Fibroblast of lung (primary cell): ENCODE data around the gene ZBTB16. TPM values are rescaled to one million over a fixed set of nuclear protein-coding genes. Genes with fewer than 3 reads are reported as not detected.

Experiments
- DNase-seq, 2 donors: peaks; one replicate each; pipeline versions ENCODE4 v3.0.0 to v3.0.0-alpha.2; 2010; ENCODE audit warnings: low read depth in 2 of 2
- H2AFZ ChIP-seq: 2 replicates; pipeline ENCODE4 v1.5.1; 2012; ENCODE audit warnings: low read length, control low read depth, inconsistent platforms
- H3K27ac ChIP-seq: 2 replicates; pipeline ENCODE4 v1.5.1; 2011; ENCODE audit warnings: low read length, control low read depth; ENCODE audit not compliant: insufficient read depth
- H3K27me3 ChIP-seq: 2 replicates; pipeline ENCODE4 v1.5.1; 2011; ENCODE audit warnings: mild to moderate bottlenecking, low read length; ENCODE audit not compliant: control insufficient read depth, insufficient read depth
- H3K36me3 ChIP-seq: 2 replicates; pipeline ENCODE4 v1.5.1; 2011; ENCODE audit warnings: low read length; ENCODE audit not compliant: control insufficient read depth, insufficient read depth
- H3K4me1 ChIP-seq: 2 replicates; pipeline ENCODE4 v1.5.1; 2011; ENCODE audit warnings: low read length; ENCODE audit not compliant: control insufficient read depth, insufficient read depth; ENCODE audit errors: extremely low read depth
- H3K4me2 ChIP-seq: 2 replicates; pipeline ENCODE4 v1.5.1; 2011; ENCODE audit warnings: low read length, control low read depth; ENCODE audit not compliant: insufficient read depth; ENCODE audit errors: extremely low read depth
- H3K4me3 ChIP-seq, 4 experiments: fragments of 200-600 bp in 1 of 4; sonication (generic) in 1 of 4; replicated peaks in 1 of 4; 2 replicates each; pipeline ENCODE4 v1.5.1; 2011 to 2016; ENCODE audit warnings: low read length in 4 of 4, low read depth in 3 of 4, mild to moderate bottlenecking in 3 of 4, control low read depth in 2 of 4, inconsistent platforms in 1 of 4, mixed read lengths in 1 of 4; ENCODE audit not compliant: insufficient read depth in 1 of 4; ENCODE audit errors: control extremely low read depth in 1 of 4
- H3K79me2 ChIP-seq: 2 replicates; pipeline ENCODE4 v1.5.1; 2012; ENCODE audit warnings: mild to moderate bottlenecking, low read length, inconsistent platforms; ENCODE audit not compliant: control insufficient read depth, insufficient read depth
- H3K9ac ChIP-seq: 2 replicates; pipeline ENCODE4 v1.5.1; 2011; ENCODE audit warnings: mild to moderate bottlenecking, low read length, control low read depth; ENCODE audit not compliant: insufficient read depth
- H3K9me3 ChIP-seq: 2 replicates; pipeline ENCODE4 v1.5.1; 2012; ENCODE audit warnings: low read depth, low read length; ENCODE audit not compliant: control insufficient read depth, insufficient read depth
- H4K20me1 ChIP-seq: 2 replicates; pipeline ENCODE4 v1.5.1; 2011; ENCODE audit warnings: low read length; ENCODE audit not compliant: control insufficient read depth, insufficient read depth; ENCODE audit errors: extremely low read depth
- EZH2 ChIP-seq: IDR thresholded peaks from 2 replicates; pipeline ENCODE4 v1.5.1; 2012; ENCODE audit warnings: low read length, control low read depth, mild to moderate bottlenecking; ENCODE audit errors: missing control alignments
- polyA plus RNA-seq, 2 donors: library from polyadenylated mRNA; depleted of rRNA in 1 of 2; stranded (reverse) in 1 of 2; unstranded in 1 of 2; fragments of >200 nt; gene quantifications; 2 replicates each; pipeline ENCODE4 v1.2.1, GENCODE V29; 2011 to 2012; ENCODE audit warnings: missing spikeins in 1 of 2
- total RNA-seq: library from RNA; depleted of rRNA; stranded (reverse); fragments of >200 nt; gene quantifications from 2 replicates; pipeline ENCODE4 v1.2.1, GENCODE V29; 2014
- TF ChIP-seq, protein P1 (sequence below), 2 donors: IDR thresholded peaks in 1 of 2; conservative IDR thresholded peaks in 1 of 2; 1 replicate in 1 of 2; 2 replicates in 1 of 2; pipeline ENCODE4 v1.5.1; 2011 to 2012; ENCODE audit warnings: low read length in 2 of 2, control low read depth in 1 of 2, inconsistent platforms in 1 of 2, low read depth in 1 of 2, mild to moderate bottlenecking in 1 of 2

Gene ZBTB16
- total and polyA plus RNA-seq, 2 donors (not counting 1 experiment from before 2014, with no cell fraction given), result not detected

DNA sequence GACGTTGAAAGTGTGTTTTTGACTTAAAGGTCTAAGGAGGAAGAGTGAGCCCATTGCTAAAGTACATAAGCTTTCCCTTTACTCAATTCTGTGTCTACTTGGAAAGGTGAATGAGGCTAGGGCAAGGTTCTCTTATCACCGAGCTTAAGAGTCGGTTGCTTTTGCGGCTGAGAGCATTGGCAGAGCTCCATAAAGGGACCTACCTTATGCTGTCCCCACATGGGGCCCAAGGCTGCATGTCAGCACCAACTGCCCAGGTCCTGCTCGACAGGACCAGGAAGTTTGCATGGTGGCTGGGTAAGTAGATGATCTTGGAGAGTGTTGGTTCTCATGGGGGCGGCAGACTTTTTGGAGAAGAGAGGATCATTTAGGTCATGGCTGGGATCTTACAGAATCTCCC, 91.2 kb downstream of the ZBTB16 start:
- Histone ChIP-seq H3K27ac (no peak overlapping the region), H3K9me3 (no peaks in the 10 kb centered on the region), H3K4me2 (no peak overlapping the region), H3K79me2 (no peaks in the 10 kb centered on the region), H3K4me1 (no peaks in the 10 kb centered on the region), H2AFZ (no peak overlapping the region), H3K4me3 (no peak overlapping the region), H3K27me3 (peaks cover 3% of the 10 kb centered on the region), H3K9ac (no peak overlapping the region), H4K20me1 (no peaks in the 10 kb centered on the region), H3K36me3 (no peaks in the 10 kb centered on the region)
- no peak for DNase-seq
- TF ChIP-seq, protein P1, sequence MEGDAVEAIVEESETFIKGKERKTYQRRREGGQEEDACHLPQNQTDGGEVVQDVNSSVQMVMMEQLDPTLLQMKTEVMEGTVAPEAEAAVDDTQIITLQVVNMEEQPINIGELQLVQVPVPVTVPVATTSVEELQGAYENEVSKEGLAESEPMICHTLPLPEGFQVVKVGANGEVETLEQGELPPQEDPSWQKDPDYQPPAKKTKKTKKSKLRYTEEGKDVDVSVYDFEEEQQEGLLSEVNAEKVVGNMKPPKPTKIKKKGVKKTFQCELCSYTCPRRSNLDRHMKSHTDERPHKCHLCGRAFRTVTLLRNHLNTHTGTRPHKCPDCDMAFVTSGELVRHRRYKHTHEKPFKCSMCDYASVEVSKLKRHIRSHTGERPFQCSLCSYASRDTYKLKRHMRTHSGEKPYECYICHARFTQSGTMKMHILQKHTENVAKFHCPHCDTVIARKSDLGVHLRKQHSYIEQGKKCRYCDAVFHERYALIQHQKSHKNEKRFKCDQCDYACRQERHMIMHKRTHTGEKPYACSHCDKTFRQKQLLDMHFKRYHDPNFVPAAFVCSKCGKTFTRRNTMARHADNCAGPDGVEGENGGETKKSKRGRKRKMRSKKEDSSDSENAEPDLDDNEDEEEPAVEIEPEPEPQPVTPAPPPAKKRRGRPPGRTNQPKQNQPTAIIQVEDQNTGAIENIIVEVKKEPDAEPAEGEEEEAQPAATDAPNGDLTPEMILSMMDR (conservative IDR thresholded peaks at IDR 0.05 in 1 of 2, IDR thresholded peaks at IDR 0.05 in 1 of 2; ENCODE audit: low read depth in 1 of 2, low read length in 2 of 2), result no peak
- no peak for TF ChIP-seq EZH2

DNA sequence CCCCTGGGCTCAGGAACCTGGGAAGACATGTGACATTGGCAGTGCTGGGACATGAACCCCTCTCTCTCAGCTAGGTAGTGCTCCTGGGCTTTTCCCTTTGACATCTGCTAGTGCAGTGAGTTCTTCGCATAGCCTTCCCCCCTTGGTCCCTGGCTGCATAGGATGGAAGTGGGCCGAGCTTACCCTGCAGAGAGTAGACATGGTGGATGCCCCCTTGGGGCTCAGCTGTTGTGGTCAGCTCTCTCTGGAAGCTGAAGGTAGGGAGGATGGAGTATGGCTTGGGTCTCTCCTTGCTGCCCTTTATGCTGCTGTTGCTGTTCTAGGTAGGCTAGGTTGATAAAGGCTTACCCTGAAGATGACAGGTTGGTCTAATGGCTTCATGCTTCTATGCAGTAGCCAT, 92.1 kb downstream of the ZBTB16 start:
- H3K4me1 ChIP-seq, result no peaks in the 10 kb centered on the region
- TF ChIP-seq, protein P1 (conservative IDR thresholded peaks at IDR 0.05 in 1 of 2, IDR thresholded peaks at IDR 0.05 in 1 of 2; ENCODE audit: low read depth in 1 of 2, low read length in 2 of 2), result no peak
- no peak for TF ChIP-seq EZH2
- H3K27ac ChIP-seq, result no peak overlapping the region
- no peak overlapping the region for H2AFZ ChIP-seq
- no peak overlapping the region for H3K4me3 ChIP-seq
- no peak overlapping the region for H3K4me2 ChIP-seq
- DNase-seq, result no peak
- H3K9ac ChIP-seq, result no peak overlapping the region
- H4K20me1 ChIP-seq, result no peaks in the 10 kb centered on the region
- H3K9me3 ChIP-seq, result no peaks in the 10 kb centered on the region
- H3K27me3 ChIP-seq, result peaks cover 3% of the 10 kb centered on the region
- H3K79me2 ChIP-seq, result no peaks in the 10 kb centered on the region
- no peaks in the 10 kb centered on the region for H3K36me3 ChIP-seq

DNA sequence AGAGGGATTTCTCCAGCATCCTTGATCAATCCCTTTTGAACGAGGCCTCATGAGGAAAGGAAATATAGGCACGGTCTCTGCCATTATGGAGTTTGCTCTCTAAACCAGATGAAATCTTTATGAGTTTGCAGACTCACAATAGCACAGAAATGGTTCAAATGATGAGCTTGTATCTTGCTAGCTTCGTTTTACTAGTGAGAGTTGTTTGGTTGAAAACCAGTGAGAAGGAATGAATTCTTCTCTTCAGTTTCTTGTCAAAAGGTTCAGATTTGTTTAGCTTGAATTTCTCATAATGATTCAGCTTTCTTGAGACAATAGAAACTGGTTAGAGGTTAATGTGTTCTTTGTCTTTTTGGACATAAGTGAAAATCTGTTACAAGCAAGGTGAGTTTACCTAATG, 92.7 kb downstream of the ZBTB16 start:
- no peaks in the 10 kb centered on the region for H3K4me1 ChIP-seq
- no peak for DNase-seq
- H3K27me3 ChIP-seq, result peaks cover 3% of the 10 kb centered on the region
- H3K27ac ChIP-seq, result no peak overlapping the region
- H3K9ac ChIP-seq, result no peak overlapping the region
- TF ChIP-seq EZH2, result no peak
- TF ChIP-seq, protein P1 (conservative IDR thresholded peaks at IDR 0.05 in 1 of 2, IDR thresholded peaks at IDR 0.05 in 1 of 2; ENCODE audit: low read depth in 1 of 2, low read length in 2 of 2), result no peak
- no peaks in the 10 kb centered on the region for H3K36me3 ChIP-seq
- no peak overlapping the region for H3K4me3 ChIP-seq
- H3K9me3 ChIP-seq, result no peaks in the 10 kb centered on the region
- H3K4me2 ChIP-seq, result no peak overlapping the region
- H4K20me1 ChIP-seq, result no peaks in the 10 kb centered on the region
- H3K79me2 ChIP-seq, result no peaks in the 10 kb centered on the region
- H2AFZ ChIP-seq, result no peak overlapping the region
